H9 (cell line): ENCODE data around the gene HHIPL2. TPM values are rescaled to one million over a fixed set of nuclear protein-coding genes. Genes with fewer than 3 reads are reported as not detected.

Source experiments
- DNase-seq: peaks from one replicate; pipeline ENCODE4 v3.0.0-alpha.2; 2017
- H2AFZ ChIP-seq: one replicate; pipeline ENCODE4 v1.6.1; 2013; ENCODE audit warnings: mild to moderate bottlenecking, low read length, control low read depth, moderate library complexity
- H2AK5ac ChIP-seq: 2 replicates; pipeline ENCODE4 v1.6.1; 2013; ENCODE audit warnings: low read length, control low read depth, mixed read lengths; ENCODE audit not compliant: insufficient read length
- H2BK120ac ChIP-seq: one replicate; pipeline ENCODE4 v1.6.1; 2013; ENCODE audit warnings: low read depth, mild to moderate bottlenecking, low read length, control low read depth, inconsistent platforms; ENCODE audit not compliant: poor library complexity, severe bottlenecking
- H2BK12ac ChIP-seq: 2 replicates; pipeline ENCODE4 v1.6.1; 2013; ENCODE audit warnings: low read length, control low read depth, mixed read lengths, low read depth; ENCODE audit not compliant: insufficient read length
- H2BK15ac ChIP-seq: 2 replicates; pipeline ENCODE4 v1.6.1; 2013; ENCODE audit warnings: low read depth, low read length, control low read depth
- H2BK20ac ChIP-seq: one replicate; pipeline ENCODE4 v1.6.1; 2013; ENCODE audit warnings: low read depth, mild to moderate bottlenecking, low read length, control low read depth, inconsistent platforms; ENCODE audit not compliant: poor library complexity, severe bottlenecking
- H2BK5ac ChIP-seq: 2 replicates; pipeline ENCODE4 v1.6.1; 2013; ENCODE audit warnings: low read length, control low read depth, mixed read lengths; ENCODE audit not compliant: insufficient read length
- H3K14ac ChIP-seq: 2 replicates; pipeline ENCODE4 v1.6.1; 2013; ENCODE audit warnings: low read length, control low read depth; ENCODE audit not compliant: insufficient read depth
- H3K18ac ChIP-seq: 2 replicates; pipeline ENCODE4 v1.6.1; 2013; ENCODE audit warnings: low read depth, mild to moderate bottlenecking, mixed read lengths, low read length, control low read depth; ENCODE audit not compliant: insufficient read length
- H3K23ac ChIP-seq: 2 replicates; pipeline ENCODE4 v1.6.1; 2013; ENCODE audit warnings: low read length, control low read depth, mixed read lengths, low read depth; ENCODE audit not compliant: insufficient read length
- H3K23me2 ChIP-seq: 2 replicates; pipeline ENCODE4 v1.6.1; 2013; ENCODE audit warnings: low read depth, mild to moderate bottlenecking, mixed read lengths, low read length, control low read depth; ENCODE audit not compliant: insufficient read length, poor library complexity, severe bottlenecking
- H3K27ac ChIP-seq: 2 replicates; pipeline ENCODE4 v1.5.1; 2013; ENCODE audit warnings: low read length, control low read depth, mixed read lengths, low read depth; ENCODE audit not compliant: insufficient read length
- H3K27me3 ChIP-seq: 2 replicates; pipeline ENCODE4 v1.6.1; 2013; ENCODE audit warnings: low read length, control low read depth, inconsistent platforms; ENCODE audit not compliant: insufficient read depth
- H3K4ac ChIP-seq: 2 replicates; pipeline ENCODE4 v1.6.1; 2013; ENCODE audit warnings: low read depth, mild to moderate bottlenecking, control low read depth, inconsistent platforms, low read length, moderate library complexity
- H3K4me1 ChIP-seq: 2 replicates; pipeline ENCODE4 v1.6.1; 2013; ENCODE audit warnings: low read length, control low read depth, inconsistent platforms; ENCODE audit not compliant: insufficient read depth
- H3K4me2 ChIP-seq: 2 replicates; pipeline ENCODE4 v1.6.1; 2013; ENCODE audit warnings: low read length, control low read depth, mixed read lengths; ENCODE audit not compliant: insufficient read length, insufficient read depth
- H3K56ac ChIP-seq: 2 replicates; pipeline ENCODE4 v1.6.1; 2013; ENCODE audit warnings: low read depth, mild to moderate bottlenecking, mixed read lengths, low read length, control low read depth; ENCODE audit not compliant: insufficient read length
- H3K79me1 ChIP-seq: 2 replicates; pipeline ENCODE4 v1.6.1; 2013; ENCODE audit warnings: low read depth, mild to moderate bottlenecking, moderate library complexity, low read length, control low read depth, inconsistent platforms; ENCODE audit not compliant: insufficient read depth, poor library complexity, severe bottlenecking
- H3K79me2 ChIP-seq: 2 replicates; pipeline ENCODE4 v1.6.1; 2013; ENCODE audit warnings: low read length, control low read depth, inconsistent platforms; ENCODE audit not compliant: insufficient read depth
- H3K9ac ChIP-seq: 2 replicates; pipeline ENCODE4 v1.6.1; 2013; ENCODE audit warnings: low read length, control low read depth, mixed read lengths; ENCODE audit not compliant: insufficient read length; ENCODE audit errors: extremely low read depth
- H3K9me3 ChIP-seq: one replicate; pipeline ENCODE4 v1.6.1; 2013; ENCODE audit warnings: low read depth, low read length, inconsistent platforms; ENCODE audit not compliant: control insufficient read depth
- H3T11ph ChIP-seq: one replicate; pipeline ENCODE4 v1.6.1; 2013; ENCODE audit warnings: mild to moderate bottlenecking, low read length, control low read depth, inconsistent platforms
- H4K20me1 ChIP-seq: one replicate; pipeline ENCODE4 v1.6.1; 2013; ENCODE audit not compliant: control insufficient read depth, insufficient read length, insufficient read depth
- H4K5ac ChIP-seq: 2 replicates; pipeline ENCODE4 v1.6.1; 2013; ENCODE audit warnings: low read depth, mild to moderate bottlenecking, mixed read lengths, low read length, control low read depth; ENCODE audit not compliant: insufficient read length
- H4K8ac ChIP-seq: replicated peaks from 2 replicates; pipeline ENCODE4 v1.6.1; 2013; ENCODE audit warnings: low read length, control low read depth, mixed read lengths, low read depth; ENCODE audit not compliant: insufficient read length
- H4K91ac ChIP-seq: 2 replicates; pipeline ENCODE4 v1.6.1; 2013; ENCODE audit warnings: low read depth, mild to moderate bottlenecking, moderate library complexity, mixed read lengths, low read length, control low read depth; ENCODE audit not compliant: insufficient read length
- H3K27ac Mint-ChIP-seq, 3 experiments: 2 replicates in 2 of 3; 3 replicates in 1 of 3; pipeline ENCODE4 v1.8.0; 2020 to 2021; ENCODE audit warnings: mixed read lengths in 3 of 3, mild to moderate bottlenecking in 1 of 3, moderate library complexity in 1 of 3
- H3K27me3 Mint-ChIP-seq: 2 replicates; pipeline ENCODE4 v1.8.0; 2021; ENCODE audit warnings: low read depth, mild to moderate bottlenecking, moderate library complexity, mixed read lengths
- H3K36me3 Mint-ChIP-seq, 3 experiments: 2 replicates in 2 of 3; 3 replicates in 1 of 3; pipeline ENCODE4 v1.8.0; 2020 to 2021; ENCODE audit warnings: low read depth in 3 of 3, mixed read lengths in 3 of 3; ENCODE audit not compliant: insufficient read depth in 1 of 3
- H3K4me1 Mint-ChIP-seq, 2 experiments: 2 replicates each; pipeline ENCODE4 v1.8.0; 2020; ENCODE audit warnings: mixed read lengths in 2 of 2
- H3K4me3 Mint-ChIP-seq, 2 experiments: 2 replicates in 1 of 2; 3 replicates in 1 of 2; pipeline ENCODE4 v1.8.0; 2020 to 2021; ENCODE audit warnings: mild to moderate bottlenecking in 2 of 2, mixed read lengths in 2 of 2, moderate library complexity in 1 of 2
- H3K9me3 Mint-ChIP-seq, 2 experiments: 2 replicates in 1 of 2; 3 replicates in 1 of 2; pipeline ENCODE4 v1.8.0; 2020; ENCODE audit warnings: mild to moderate bottlenecking in 2 of 2, mixed read lengths in 2 of 2, moderate library complexity in 1 of 2
- CTCF ChIP-seq: fragments of 200-600 bp; sonication (generic); conservative IDR thresholded peaks from 3 replicates; pipeline ENCODE4 v1.8.0; 2021; ENCODE audit warnings: antibody characterized with exemption, mild to moderate bottlenecking
- WGBS: extraction: QIAGEN DNeasy Blood & Tissue Kit; methylation state at CpG from one replicate; pipeline ENCODE4 v1.1.7; 2013; ENCODE audit warnings: missing lambda C conversion rate, low lambda C conversion rate, mixed read lengths; ENCODE audit not compliant: insufficient read length; ENCODE audit errors: extremely low coverage; 5-methylcytosine and 5-hydroxymethylcytosine counted together
- total RNA-seq: library from RNA; stranded (reverse); gene quantifications from 2 replicates; pipeline ENCODE4 v1.2.1, GENCODE V29; 2021

HHIPL2 gene
- total RNA-seq, 1 experiment from 2014 or later: 0.39 TPM

DNA sequence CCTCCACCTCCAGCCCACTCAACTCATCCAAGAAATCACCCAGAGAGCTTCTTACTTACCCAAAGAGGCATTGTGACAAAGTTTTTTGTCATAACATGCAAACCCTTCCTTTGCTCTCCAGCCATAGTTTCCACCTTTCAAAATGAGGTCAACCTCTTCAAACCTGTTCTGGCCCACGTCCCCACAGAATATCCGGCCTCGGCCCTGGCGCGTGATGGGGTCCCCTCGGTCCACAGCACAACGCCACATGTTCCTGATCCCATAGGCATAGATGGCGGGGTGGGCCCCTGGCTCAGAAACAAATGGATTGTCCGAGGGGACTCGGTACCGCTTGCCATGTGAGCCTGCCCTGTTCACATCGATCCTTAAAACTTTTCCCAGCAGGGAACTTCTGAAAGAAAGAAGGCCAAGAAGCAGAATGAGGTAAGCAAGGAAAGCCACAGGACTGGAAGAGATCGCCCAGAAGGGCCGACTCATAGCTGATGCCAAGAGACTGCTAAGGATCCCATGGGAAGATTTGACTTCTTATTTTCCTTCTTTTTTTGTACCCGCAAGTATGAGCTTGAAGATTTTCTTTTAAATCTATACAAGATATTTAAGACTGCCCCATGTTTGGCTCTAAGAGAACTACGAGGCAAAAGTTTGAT is 7.8 kb downstream of the HHIPL2 start:
- H3K4ac ChIP-seq: no peak overlapping the region
- H4K8ac ChIP-seq: no peak overlapping the region
- H3K14ac ChIP-seq: no peak overlapping the region
- no peaks in the 10 kb centered on the region for H3K4me1 ChIP-seq
- H3T11ph ChIP-seq: no peak overlapping the region
- Mint-ChIP-seq H3K27ac (no peak overlapping the region), H3K9me3 (no peaks in the 10 kb centered on the region; a peak in 1 of 5 replicates), H3K4me3 (no peak overlapping the region), H3K27me3 (no peaks in the 10 kb centered on the region), H3K36me3 (no peaks in the 10 kb centered on the region), H3K4me1 (no peaks in the 10 kb centered on the region)
- DNase-seq: no peak
- H2BK12ac ChIP-seq: no peak overlapping the region
- no peak overlapping the region for H2BK20ac ChIP-seq
- H3K79me1 ChIP-seq: no peaks in the 10 kb centered on the region
- no peak overlapping the region for H3K18ac ChIP-seq
- no peaks in the 10 kb centered on the region; the same call in 1 of the 2 replicates for H3K27me3 ChIP-seq
- no peak overlapping the region for H4K5ac ChIP-seq
- H3K79me2 ChIP-seq: no peaks in the 10 kb centered on the region
- no peak overlapping the region for H3K27ac ChIP-seq
- no peak overlapping the region for H3K4me2 ChIP-seq
- no peak for TF ChIP-seq CTCF
- no peak overlapping the region for H3K9ac ChIP-seq
- H3K23me2 ChIP-seq: no peaks in the 10 kb centered on the region
- H3K9me3 ChIP-seq: no peaks in the 10 kb centered on the region
- no peak overlapping the region for H2AK5ac ChIP-seq
- H2BK5ac ChIP-seq: no peak overlapping the region
- no peak overlapping the region for H2AFZ ChIP-seq
- no peak overlapping the region for H2BK120ac ChIP-seq
- no peak overlapping the region for H4K91ac ChIP-seq
- no peak overlapping the region for H3K23ac ChIP-seq
- H3K56ac ChIP-seq: no peak overlapping the region
- WGBS: no CpG with 5 or more reads among the region's 16 CpGs
- H4K20me1 ChIP-seq: no peaks in the 10 kb centered on the region
- H2BK15ac ChIP-seq: no peak overlapping the region
